Natural killer cell (primary cell): ENCODE results near the gene SERPINE2. TPM values are rescaled to one million over a fixed set of nuclear protein-coding genes. Genes with fewer than 3 reads are reported as not detected.
"Not testable (repeated sequence)": the region's sequence is repeated elsewhere in the genome, so short reads cannot be mapped to it uniquely, and the experiment has no call there.

Source experiments
- ATAC-seq, 3 donors: fragments of 150-1000 bp in 2 of 3; fragments of 200-7000 bp in 1 of 3; cut with Tn5 transposase; 1 replicate in 1 of 3; 2 replicates in 2 of 3; pipeline ENCODE4 v1.10.0; 2021; ENCODE audit warnings: mild to moderate bottlenecking in 2 of 3, moderate library complexity in 2 of 3
- DNase-seq, 2 donors: peaks; one replicate each; pipeline versions ENCODE4 v3.0.0 to v3.0.0-alpha.2; 2013 to 2021; ENCODE audit warnings: mixed read lengths in 1 of 2
- H3K27ac ChIP-seq: one replicate; pipeline ENCODE4 v1.5.1; 2013; ENCODE audit warnings: mild to moderate bottlenecking, low read length
- H3K27me3 ChIP-seq: one replicate; pipeline ENCODE4 v1.6.1; 2013; ENCODE audit warnings: low read length; ENCODE audit not compliant: control insufficient read depth, insufficient read depth
- H3K36me3 ChIP-seq: one replicate; pipeline ENCODE4 v1.6.1; 2013; ENCODE audit warnings: low read length; ENCODE audit not compliant: control insufficient read depth, insufficient read depth
- H3K4me1 ChIP-seq: one replicate; pipeline ENCODE4 v1.6.1; 2013; ENCODE audit warnings: low read length; ENCODE audit not compliant: control insufficient read depth, insufficient read depth
- H3K4me3 ChIP-seq: one replicate; pipeline ENCODE4 v1.5.1; 2013; ENCODE audit warnings: low read length
- H3K9me3 ChIP-seq: one replicate; pipeline ENCODE4 v1.6.1; 2013; ENCODE audit warnings: low read length; ENCODE audit not compliant: control insufficient read depth, insufficient read depth
- H3K27ac Mint-ChIP-seq, 2 donors: one replicate each; pipeline ENCODE4 v1.8.0; 2022; ENCODE audit warnings: mild to moderate bottlenecking in 2 of 2, mixed read lengths in 2 of 2, moderate library complexity in 1 of 2
- H3K27me3 Mint-ChIP-seq, 2 donors: one replicate each; pipeline ENCODE4 v1.8.0; 2022; ENCODE audit warnings: low read depth in 2 of 2, mixed read lengths in 2 of 2
- H3K36me3 Mint-ChIP-seq: one replicate; pipeline ENCODE4 v1.8.0; 2022; ENCODE audit warnings: mixed read lengths
- H3K4me1 Mint-ChIP-seq, 2 donors: one replicate each; pipeline ENCODE4 v1.8.0; 2022; ENCODE audit warnings: mixed read lengths in 2 of 2
- H3K4me3 Mint-ChIP-seq: one replicate; pipeline ENCODE4 v1.8.0; 2022; ENCODE audit warnings: mild to moderate bottlenecking, moderate library complexity, mixed read lengths
- H3K9me3 Mint-ChIP-seq, 2 donors: one replicate each; pipeline ENCODE4 v1.8.0; 2022; ENCODE audit warnings: mixed read lengths in 2 of 2
- WGBS: methylation state at CpG from one replicate; pipeline ENCODE4 v1.1.7; 2013; ENCODE audit warnings: missing lambda C conversion rate; ENCODE audit not compliant: insufficient coverage; 5-methylcytosine and 5-hydroxymethylcytosine counted together
- intact Hi-C: fragments of 100-400 bp; cut with micrococcal nuclease; formaldehyde crosslinking; loops from one replicate; pipeline ENCODE4 v1.14.2; 2022
- total RNA-seq, 4 donors: library from RNA; stranded (reverse); fragments of 120-200 nt in 1 of 4; gene quantifications; one replicate each; pipeline versions ENCODE4 v1.2.3 to v1.2.4, GENCODE V29; 2013 to 2022
- TF ChIP-seq, protein P1 (sequence below): fragments of 200-600 bp; IDR thresholded peaks from one replicate; pipeline ENCODE4 v1.8.0; 2022; ENCODE audit warnings: antibody characterized with exemption

The SERPINE2 gene
- total RNA-seq, 3 donors from 2014 or later (not counting 1 experiment from before 2014, with no cell fraction given) = 3.5 to 14.6 (median 8.4) TPM

DNA sequence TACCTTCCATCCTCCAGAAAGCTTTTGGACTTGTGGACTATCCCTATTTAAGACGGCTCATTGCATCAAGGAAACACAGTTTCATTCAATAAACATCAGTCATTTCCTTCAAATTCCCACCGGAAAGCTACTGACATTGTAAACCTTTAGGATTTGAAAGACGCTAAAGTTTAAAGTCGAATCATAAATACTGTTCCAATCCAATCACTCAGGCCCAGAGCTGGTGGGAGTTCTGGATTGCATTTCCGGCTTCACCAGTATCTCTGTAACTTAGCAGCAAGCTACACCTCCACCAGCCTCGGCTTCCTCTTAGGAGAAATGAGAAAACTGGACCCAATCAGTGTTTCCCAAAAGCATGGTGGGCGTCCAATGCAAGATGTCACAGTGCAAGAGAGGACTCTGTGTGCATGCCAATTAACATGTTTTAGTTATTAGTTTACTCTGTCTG is 95.5 kb downstream of the SERPINE2 start:
- peak overlapping the region; percentile 95 for H3K4me3 Mint-ChIP-seq
- H3K4me1 ChIP-seq = peaks cover 44% of the 10 kb centered on the region
- no peak overlapping the region for H3K27ac ChIP-seq
- H3K9me3 Mint-ChIP-seq = no peaks in the 10 kb centered on the region
- no peaks in the 10 kb centered on the region for H3K27me3 ChIP-seq
- no peaks in the 10 kb centered on the region for H3K9me3 ChIP-seq
- DNase-seq = no peak
- peak overlapping the region; percentile 81 to 93 for H3K27ac Mint-ChIP-seq
- WGBS = 83% methylated on average over 7 of the region's 7 CpGs
- H3K36me3 ChIP-seq = no peaks in the 10 kb centered on the region
- no peak for ATAC-seq
- intact Hi-C loops = loop anchor here (5.0 kb wide), 1 partner anchor 106 kb away; the partner anchor contains the start of gene AP1S3
- no peaks in the 10 kb centered on the region for H3K36me3 Mint-ChIP-seq
- H3K4me3 ChIP-seq = no peak overlapping the region
- no peaks in the 10 kb centered on the region for H3K27me3 Mint-ChIP-seq
- TF ChIP-seq, protein P1, sequence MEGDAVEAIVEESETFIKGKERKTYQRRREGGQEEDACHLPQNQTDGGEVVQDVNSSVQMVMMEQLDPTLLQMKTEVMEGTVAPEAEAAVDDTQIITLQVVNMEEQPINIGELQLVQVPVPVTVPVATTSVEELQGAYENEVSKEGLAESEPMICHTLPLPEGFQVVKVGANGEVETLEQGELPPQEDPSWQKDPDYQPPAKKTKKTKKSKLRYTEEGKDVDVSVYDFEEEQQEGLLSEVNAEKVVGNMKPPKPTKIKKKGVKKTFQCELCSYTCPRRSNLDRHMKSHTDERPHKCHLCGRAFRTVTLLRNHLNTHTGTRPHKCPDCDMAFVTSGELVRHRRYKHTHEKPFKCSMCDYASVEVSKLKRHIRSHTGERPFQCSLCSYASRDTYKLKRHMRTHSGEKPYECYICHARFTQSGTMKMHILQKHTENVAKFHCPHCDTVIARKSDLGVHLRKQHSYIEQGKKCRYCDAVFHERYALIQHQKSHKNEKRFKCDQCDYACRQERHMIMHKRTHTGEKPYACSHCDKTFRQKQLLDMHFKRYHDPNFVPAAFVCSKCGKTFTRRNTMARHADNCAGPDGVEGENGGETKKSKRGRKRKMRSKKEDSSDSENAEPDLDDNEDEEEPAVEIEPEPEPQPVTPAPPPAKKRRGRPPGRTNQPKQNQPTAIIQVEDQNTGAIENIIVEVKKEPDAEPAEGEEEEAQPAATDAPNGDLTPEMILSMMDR = no peak
- peaks cover 51 to 55% of the 10 kb centered on the region in 2 donors for H3K4me1 Mint-ChIP-seq

GRCh38 chr2:223943135-223943534 is 96.0 kb downstream of the SERPINE2 start:
- ATAC-seq (no peak), DNase-seq (no peak)
- Mint-ChIP-seq H3K27ac (peak overlapping the region; percentile 81 to 86), H3K4me3 (peak overlapping the region; percentile 95), H3K9me3 (no peaks in the 10 kb centered on the region), H3K27me3 (no peaks in the 10 kb centered on the region), H3K36me3 (no peaks in the 10 kb centered on the region), H3K4me1 (peaks cover 51 to 55% of the 10 kb centered on the region in 2 donors)
- WGBS = 93% methylated on average over 1 of the region's 1 CpG
- no peaks in the 10 kb centered on the region for H3K36me3 ChIP-seq
- TF ChIP-seq, protein P1 = no peak
- no peaks in the 10 kb centered on the region for H3K9me3 ChIP-seq
- H3K4me3 ChIP-seq = no peak overlapping the region
- no peak overlapping the region for H3K27ac ChIP-seq
- peaks cover 44% of the 10 kb centered on the region for H3K4me1 ChIP-seq
- no peaks in the 10 kb centered on the region for H3K27me3 ChIP-seq
- intact Hi-C loops = loop anchor here (5.0 kb wide), 1 partner anchor 106 kb away; the partner anchor contains the start of gene AP1S3

GRCh38 chr2:223941579-223942277 is 97.4 kb downstream of the SERPINE2 start:
- DNase-seq (peak; percentile 54 to 71), ATAC-seq (peak; percentile 70 to 78 (median 75))
- H3K4me3 Mint-ChIP-seq = peak overlapping the region; percentile 82
- no peaks in the 10 kb centered on the region for H3K9me3 ChIP-seq
- 29% methylated on average over 10 of the region's 12 CpGs for WGBS
- H3K27ac Mint-ChIP-seq = peak overlapping the region; percentile 83 to 96
- no peaks in the 10 kb centered on the region for H3K36me3 ChIP-seq
- H3K36me3 Mint-ChIP-seq = no peaks in the 10 kb centered on the region
- H3K27me3 Mint-ChIP-seq = no peaks in the 10 kb centered on the region
- TF ChIP-seq, protein P1 = no peak
- peaks cover 47% of the 10 kb centered on the region for H3K4me1 ChIP-seq
- peak overlapping the region; percentile 87 for H3K27ac ChIP-seq
- H3K4me1 Mint-ChIP-seq = peaks cover 59 to 63% of the 10 kb centered on the region in 2 donors
- H3K27me3 ChIP-seq = no peaks in the 10 kb centered on the region
- H3K4me3 ChIP-seq = no peak overlapping the region
- intact Hi-C loops = loop anchor here (1.0 to 5.0 kb wide), 4 partner anchors 11 to 180 kb away; partner anchors contain the start of genes AP1S3 and MRPL44
- H3K9me3 Mint-ChIP-seq = no peaks in the 10 kb centered on the region

DNA sequence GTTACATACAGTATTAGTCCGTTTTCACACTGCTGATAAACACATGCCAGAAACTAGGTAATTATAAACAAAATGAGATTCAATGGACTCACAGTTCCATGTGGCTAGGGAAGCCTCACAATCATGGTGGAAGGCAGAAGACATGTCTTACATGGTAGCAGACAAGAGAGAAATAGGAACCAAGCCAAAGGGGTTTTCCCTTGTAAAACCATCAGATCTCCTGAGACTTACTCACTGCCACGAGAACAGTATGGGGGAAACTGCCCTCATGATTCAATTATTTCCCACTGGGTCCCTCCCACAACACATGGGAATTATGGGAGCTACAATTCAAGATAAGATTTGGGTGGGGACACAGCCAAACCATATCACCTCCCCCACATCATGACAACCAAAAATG is 99.6 kb downstream of the SERPINE2 start:
- H3K9me3 Mint-ChIP-seq, H3K27me3 ChIP-seq, H3K36me3 ChIP-seq, intact Hi-C loops, H3K4me3 ChIP-seq, H3K27me3 Mint-ChIP-seq, H3K4me3 Mint-ChIP-seq, ATAC-seq, H3K36me3 Mint-ChIP-seq, H3K9me3 ChIP-seq, H3K27ac ChIP-seq: not testable (repeated sequence)
- peak in 1 of 2 donors; percentile 29 for DNase-seq
- H3K4me1 ChIP-seq = peaks cover 50% of the 10 kb centered on the region
- Mint-ChIP-seq H3K4me1 (peaks cover 67 to 69% of the 10 kb centered on the region in 2 donors), H3K27ac (peak overlapping the region; percentile 31 to 43)
- 89% methylated on average over 1 of the region's 2 CpGs for WGBS
